ENCODE data around the gene MAST3.

DNA sequence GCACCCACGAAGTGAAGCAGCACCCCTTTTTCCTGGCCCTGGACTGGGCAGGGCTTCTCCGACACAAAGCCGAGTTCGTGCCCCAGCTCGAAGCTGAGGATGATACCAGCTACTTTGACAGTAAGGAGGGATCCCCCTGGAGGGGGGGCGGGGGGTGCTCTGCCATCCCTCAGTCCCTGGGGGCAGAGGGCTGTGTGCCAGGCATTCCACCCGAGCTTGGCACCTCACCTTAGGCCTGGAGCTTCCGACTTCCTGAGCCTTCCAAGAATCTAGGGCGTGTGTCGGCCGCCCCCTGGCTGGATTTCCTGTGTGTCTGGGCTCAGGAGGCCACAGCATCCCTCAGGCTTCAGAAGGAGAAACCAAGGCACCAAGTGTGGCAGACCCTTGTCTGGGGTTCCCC, 39.7 kb downstream of the MAST3 start:
- TF ChIP-seq, protein P1, sequence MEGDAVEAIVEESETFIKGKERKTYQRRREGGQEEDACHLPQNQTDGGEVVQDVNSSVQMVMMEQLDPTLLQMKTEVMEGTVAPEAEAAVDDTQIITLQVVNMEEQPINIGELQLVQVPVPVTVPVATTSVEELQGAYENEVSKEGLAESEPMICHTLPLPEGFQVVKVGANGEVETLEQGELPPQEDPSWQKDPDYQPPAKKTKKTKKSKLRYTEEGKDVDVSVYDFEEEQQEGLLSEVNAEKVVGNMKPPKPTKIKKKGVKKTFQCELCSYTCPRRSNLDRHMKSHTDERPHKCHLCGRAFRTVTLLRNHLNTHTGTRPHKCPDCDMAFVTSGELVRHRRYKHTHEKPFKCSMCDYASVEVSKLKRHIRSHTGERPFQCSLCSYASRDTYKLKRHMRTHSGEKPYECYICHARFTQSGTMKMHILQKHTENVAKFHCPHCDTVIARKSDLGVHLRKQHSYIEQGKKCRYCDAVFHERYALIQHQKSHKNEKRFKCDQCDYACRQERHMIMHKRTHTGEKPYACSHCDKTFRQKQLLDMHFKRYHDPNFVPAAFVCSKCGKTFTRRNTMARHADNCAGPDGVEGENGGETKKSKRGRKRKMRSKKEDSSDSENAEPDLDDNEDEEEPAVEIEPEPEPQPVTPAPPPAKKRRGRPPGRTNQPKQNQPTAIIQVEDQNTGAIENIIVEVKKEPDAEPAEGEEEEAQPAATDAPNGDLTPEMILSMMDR (IDR thresholded peaks at IDR 0.05): no peak
- no peak for TF ChIP-seq POLR2A (IDR thresholded peaks at IDR 0.05)

Measured in transverse colon (tissue), 3 donors.